HEK293 (cell line): ENCODE measurements around the gene KIF22.

Source experiments
- KLF9 ChIP-seq: fragments of 450-650 bp; formaldehyde crosslinking; IDR thresholded peaks from 2 replicates; pipeline ENCODE4 v1.5.1; 2016; ENCODE audit warnings: missing biosample characterization, missing genetic modification characterization, low read depth
- YY1 ChIP-seq: fragments of 450-650 bp; formaldehyde crosslinking; IDR thresholded peaks from 2 replicates; pipeline ENCODE4 v1.5.1; 2018; ENCODE audit warnings: missing biosample characterization, missing genetic modification characterization
- ZNF184 ChIP-seq: fragments of 450-650 bp; IDR thresholded peaks from 2 replicates; pipeline ENCODE4 v1.5.1; 2018; ENCODE audit warnings: missing biosample characterization, mild to moderate bottlenecking, missing genetic modification characterization
- ZNF585B ChIP-seq: fragments of 450-650 bp; formaldehyde crosslinking; IDR thresholded peaks from 2 replicates; pipeline ENCODE4 v1.5.1; 2016; ENCODE audit warnings: missing biosample characterization, missing genetic modification characterization
- ZNF600 ChIP-seq: fragments of 450-650 bp; formaldehyde crosslinking; IDR thresholded peaks from 2 replicates; pipeline ENCODE4 v1.5.1; 2016; ENCODE audit warnings: missing biosample characterization, missing genetic modification characterization
- ZNF623 ChIP-seq: fragments of 450-650 bp; formaldehyde crosslinking; IDR thresholded peaks from 2 replicates; pipeline ENCODE4 v1.5.1; 2016; ENCODE audit warnings: missing biosample characterization, missing genetic modification characterization
- ZNF629 ChIP-seq: fragments of 450-650 bp; formaldehyde crosslinking; IDR thresholded peaks from 2 replicates; pipeline ENCODE4 v1.5.1; 2017; ENCODE audit warnings: missing biosample characterization, missing genetic modification characterization
- TF ChIP-seq, protein P1 (sequence below): fragments of 450-650 bp; formaldehyde crosslinking; IDR thresholded peaks from 2 replicates; pipeline ENCODE4 v1.5.1; 2016; ENCODE audit warnings: missing biosample characterization, missing genetic modification characterization
- TF ChIP-seq, protein P2 (sequence below): fragments of 450-650 bp; formaldehyde crosslinking; IDR thresholded peaks from 2 replicates; pipeline ENCODE4 v1.5.1; 2016; ENCODE audit warnings: missing biosample characterization, missing genetic modification characterization

- TF ChIP-seq ZNF184 (no peak), YY1 (no peak), KLF9 (tag by site-specific recombination) (no peak), ZNF629 (tag by site-specific recombination) (no peak), ZNF585B (tag by site-specific recombination) (no peak), ZNF600 (tag by site-specific recombination) (no peak), ZNF623 (tag by site-specific recombination) (no peak)
- TF ChIP-seq, protein P1, sequence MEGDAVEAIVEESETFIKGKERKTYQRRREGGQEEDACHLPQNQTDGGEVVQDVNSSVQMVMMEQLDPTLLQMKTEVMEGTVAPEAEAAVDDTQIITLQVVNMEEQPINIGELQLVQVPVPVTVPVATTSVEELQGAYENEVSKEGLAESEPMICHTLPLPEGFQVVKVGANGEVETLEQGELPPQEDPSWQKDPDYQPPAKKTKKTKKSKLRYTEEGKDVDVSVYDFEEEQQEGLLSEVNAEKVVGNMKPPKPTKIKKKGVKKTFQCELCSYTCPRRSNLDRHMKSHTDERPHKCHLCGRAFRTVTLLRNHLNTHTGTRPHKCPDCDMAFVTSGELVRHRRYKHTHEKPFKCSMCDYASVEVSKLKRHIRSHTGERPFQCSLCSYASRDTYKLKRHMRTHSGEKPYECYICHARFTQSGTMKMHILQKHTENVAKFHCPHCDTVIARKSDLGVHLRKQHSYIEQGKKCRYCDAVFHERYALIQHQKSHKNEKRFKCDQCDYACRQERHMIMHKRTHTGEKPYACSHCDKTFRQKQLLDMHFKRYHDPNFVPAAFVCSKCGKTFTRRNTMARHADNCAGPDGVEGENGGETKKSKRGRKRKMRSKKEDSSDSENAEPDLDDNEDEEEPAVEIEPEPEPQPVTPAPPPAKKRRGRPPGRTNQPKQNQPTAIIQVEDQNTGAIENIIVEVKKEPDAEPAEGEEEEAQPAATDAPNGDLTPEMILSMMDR (tag by site-specific recombination): no peak
- TF ChIP-seq, protein P2, sequence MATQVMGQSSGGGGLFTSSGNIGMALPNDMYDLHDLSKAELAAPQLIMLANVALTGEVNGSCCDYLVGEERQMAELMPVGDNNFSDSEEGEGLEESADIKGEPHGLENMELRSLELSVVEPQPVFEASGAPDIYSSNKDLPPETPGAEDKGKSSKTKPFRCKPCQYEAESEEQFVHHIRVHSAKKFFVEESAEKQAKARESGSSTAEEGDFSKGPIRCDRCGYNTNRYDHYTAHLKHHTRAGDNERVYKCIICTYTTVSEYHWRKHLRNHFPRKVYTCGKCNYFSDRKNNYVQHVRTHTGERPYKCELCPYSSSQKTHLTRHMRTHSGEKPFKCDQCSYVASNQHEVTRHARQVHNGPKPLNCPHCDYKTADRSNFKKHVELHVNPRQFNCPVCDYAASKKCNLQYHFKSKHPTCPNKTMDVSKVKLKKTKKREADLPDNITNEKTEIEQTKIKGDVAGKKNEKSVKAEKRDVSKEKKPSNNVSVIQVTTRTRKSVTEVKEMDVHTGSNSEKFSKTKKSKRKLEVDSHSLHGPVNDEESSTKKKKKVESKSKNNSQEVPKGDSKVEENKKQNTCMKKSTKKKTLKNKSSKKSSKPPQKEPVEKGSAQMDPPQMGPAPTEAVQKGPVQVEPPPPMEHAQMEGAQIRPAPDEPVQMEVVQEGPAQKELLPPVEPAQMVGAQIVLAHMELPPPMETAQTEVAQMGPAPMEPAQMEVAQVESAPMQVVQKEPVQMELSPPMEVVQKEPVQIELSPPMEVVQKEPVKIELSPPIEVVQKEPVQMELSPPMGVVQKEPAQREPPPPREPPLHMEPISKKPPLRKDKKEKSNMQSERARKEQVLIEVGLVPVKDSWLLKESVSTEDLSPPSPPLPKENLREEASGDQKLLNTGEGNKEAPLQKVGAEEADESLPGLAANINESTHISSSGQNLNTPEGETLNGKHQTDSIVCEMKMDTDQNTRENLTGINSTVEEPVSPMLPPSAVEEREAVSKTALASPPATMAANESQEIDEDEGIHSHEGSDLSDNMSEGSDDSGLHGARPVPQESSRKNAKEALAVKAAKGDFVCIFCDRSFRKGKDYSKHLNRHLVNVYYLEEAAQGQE: no peak
Observed at GRCh38 chr16:29806099-29806579, 15.6 kb downstream of the KIF22 start, which contains the start of gene MAZ.
